GM18507 (cell line): ENCODE data around the gene PARP2.

Source experiments
- DNase-seq: peaks from one replicate; pipeline ENCODE4 v3.0.0; 2011; ENCODE audit warnings: low read depth; ENCODE audit not compliant: insufficient read length; ENCODE audit errors: extremely low spot score
- FAIRE-seq: peaks from 2 replicates; lab custom pipeline; 2011; peaks lifted over from hg19 to GRCh38; lab: Jason Lieb, UNC

PARP2 gene

DNA sequence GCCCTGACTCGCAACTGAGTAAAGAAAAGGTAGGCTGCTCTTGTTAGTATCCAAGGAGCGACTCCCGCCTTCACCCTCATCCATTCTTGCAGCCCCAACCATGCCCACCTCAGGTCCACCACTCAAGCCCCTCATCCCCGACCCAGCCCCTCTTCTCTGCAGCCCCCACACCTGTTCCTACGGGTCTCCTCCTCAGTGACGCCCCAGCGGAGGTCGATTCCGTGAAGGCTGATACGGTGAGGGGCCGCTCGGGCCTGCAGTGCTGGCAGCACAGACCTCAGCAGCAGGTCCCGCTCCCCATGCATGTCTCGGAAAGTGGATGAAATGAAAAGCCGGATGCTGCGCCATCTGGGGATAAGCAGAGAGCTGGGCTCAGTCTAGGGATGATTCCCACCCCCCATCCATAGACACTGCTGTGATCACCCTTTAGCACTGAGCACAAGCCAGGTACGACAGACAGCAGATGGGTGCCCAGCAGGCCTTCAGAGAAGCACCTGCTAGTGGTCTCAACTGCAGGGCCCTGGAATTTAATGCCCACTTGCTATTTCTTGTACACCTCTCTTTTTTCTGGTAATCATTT is 42.9 kb downstream of the PARP2 start:
- FAIRE-seq (no peak), DNase-seq (no peak)

DNA sequence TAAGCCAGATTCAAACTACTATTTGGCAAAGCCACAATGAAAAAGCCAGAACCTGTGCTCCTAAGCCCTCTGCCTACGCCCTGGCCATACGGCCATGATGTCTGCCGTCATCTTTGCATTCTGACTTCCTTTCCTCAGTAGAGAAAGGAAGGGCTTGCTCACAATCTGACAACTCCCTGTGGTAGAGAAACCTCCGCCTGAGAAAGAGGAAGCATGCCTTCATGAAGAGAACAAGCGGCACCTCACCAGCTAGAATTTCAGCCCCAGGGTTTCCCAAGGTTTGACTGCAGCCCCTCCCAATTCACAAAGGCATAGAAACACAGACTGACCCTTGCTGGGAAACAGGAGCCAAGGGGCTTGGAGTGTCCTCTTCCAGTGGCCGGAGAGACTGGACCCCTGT is 44.1 kb downstream of the PARP2 start:
- DNase-seq (no peak), FAIRE-seq (no peak)

DNA sequence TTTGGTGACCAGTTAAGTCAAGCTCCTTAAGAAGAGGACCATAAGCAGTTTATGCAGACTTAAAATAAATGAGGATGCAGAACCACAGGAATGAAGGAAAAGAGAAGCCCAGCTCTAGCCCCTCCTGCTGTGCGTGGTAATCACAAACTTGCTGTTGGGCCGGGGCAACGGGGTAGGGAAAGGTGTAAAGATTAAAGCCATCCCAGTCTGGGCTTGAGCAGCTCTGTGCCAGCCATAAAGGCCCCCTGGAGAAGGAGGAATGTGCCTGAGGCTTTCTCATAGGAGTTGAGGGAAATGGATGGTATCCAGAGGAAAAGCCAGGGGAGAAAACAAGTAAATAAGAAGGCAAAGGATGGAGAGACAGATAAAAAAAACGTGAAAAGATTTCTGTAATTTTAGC is 44.7 kb downstream of the PARP2 start:
- no peak for DNase-seq
- FAIRE-seq: no peak

DNA sequence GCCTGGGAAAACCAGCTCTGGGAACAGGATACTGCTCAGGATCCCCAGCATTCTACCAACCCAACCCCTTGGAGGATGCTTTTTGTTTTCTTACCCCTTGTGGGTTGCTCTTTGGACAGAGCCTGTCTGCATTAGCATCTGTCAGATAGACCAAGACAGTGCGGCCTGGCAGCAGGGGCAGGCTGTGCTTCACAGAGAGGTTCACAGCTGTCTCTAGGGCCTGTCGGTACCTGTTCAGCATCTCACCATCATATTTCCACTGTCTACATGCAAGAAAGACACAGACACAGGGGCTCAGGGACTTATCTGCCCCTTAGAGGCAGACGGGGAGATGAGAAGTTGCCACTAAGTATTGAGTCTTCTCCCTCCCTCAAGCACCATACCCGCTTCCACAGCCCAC is 48.1 kb downstream of the PARP2 start:
- no peak for DNase-seq
- no peak for FAIRE-seq

DNA sequence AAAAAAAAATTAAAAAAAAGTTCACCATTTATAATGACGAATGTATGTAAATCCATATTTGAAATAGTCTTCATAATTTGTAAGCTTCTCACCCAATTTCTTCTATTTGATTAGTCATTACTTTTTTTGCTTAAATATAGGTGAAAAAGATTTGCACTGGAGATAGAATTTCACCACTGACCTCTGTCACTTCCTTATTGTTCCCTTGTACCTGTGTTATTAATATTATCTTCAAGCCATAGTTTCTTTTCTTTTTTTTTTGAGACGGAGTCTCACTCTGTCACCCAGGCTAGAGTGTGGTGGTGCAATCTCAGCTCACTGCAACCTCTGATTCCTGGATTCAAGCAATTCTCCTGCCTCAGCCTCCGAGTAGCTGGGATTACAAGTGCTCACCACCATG is 54.1 kb downstream of the PARP2 start:
- DNase-seq: no peak
- no peak for FAIRE-seq

DNA sequence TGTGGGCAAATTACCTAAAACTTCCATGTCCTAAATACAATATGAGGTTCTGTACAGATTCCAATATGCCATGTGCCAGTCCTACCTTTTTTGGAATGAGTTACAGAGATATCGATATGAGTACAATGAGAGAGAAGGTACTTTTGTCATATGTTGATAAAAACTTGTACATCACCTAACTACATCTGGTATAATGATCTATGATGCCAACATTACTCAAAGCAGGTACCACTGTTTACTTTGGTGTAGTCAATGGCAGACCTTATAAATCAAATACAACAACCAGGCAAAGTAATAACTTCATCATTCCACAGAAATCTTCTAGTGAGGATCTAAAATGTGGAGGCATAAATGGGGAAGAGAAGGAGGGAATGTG is 57.1 kb downstream of the PARP2 start:
- DNase-seq (no peak), FAIRE-seq (no peak)

DNA sequence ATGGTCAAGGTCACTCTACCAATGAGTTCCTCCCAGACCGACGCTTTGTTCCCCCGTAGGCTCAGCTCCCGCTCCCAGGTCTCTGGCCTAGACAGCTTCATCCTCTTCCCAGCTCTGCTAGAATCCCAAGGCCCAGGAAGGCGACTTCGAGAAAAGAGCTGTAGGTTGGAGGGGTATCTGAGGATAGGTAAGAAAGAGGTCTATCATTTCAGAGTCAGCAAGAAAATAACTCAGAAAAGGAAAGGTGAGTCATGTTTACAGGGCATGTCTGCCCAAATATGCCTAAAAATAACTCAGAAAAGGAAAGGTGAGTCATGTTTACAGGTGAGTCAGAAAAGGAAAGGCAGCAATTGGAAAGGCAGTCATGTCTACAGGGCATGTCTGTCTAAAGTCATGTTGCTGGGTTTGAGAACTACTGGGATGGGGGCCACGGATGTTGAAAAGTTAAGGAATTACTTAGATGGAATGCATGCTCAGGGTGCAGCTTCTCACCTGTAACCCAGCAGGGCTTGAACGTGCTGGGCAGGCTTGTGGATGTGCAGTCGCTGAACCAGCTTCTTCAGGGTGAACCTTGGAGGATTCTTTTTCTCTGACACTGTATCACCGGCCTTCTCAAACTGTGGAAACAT is 57.6 kb downstream of the PARP2 start:
- FAIRE-seq: no peak
- DNase-seq: no peak

DNA sequence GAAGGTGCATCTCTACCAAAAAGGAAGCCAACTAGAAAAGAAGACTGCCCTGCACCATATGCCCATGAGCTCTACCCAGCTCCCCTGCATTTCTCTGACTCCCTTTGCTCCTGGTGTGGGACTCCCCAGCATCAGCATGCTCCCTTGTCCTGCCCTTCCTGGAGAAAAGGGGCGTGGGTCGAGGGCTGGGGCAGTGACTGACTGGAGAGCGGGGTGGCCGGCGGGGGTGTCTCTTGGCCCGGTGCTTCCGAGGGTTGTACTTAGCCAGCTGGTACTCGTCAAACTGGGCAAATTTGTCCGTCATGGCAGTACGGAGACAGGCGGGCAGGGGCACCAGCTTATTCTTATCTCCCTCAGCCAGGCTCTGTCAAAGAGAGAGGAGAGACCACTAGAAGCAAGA is 60.1 kb downstream of the PARP2 start:
- no peak for FAIRE-seq

More for the DNA sequence above, 60.1 kb downstream of the PARP2 start:
- DNase-seq: no peak
